Gastroesophageal sphincter (tissue), 3 donors: Measurements from ENCODE around the gene EXOC3L1.

ENCODE experiments used
- EP300 ChIP-seq: sonication (generic); formaldehyde crosslinking; IDR thresholded peaks from one replicate; pipeline ENCODE4 v1.6.1; 2017; ENCODE audit warnings: antibody characterized with exemption, mild to moderate bottlenecking
- POLR2A ChIP-seq, 2 donors: fragments of 450-650 bp; IDR thresholded peaks; one replicate each; pipeline ENCODE4 v1.6.1; 2017; ENCODE audit warnings: antibody characterized with exemption in 2 of 2, mild to moderate bottlenecking in 2 of 2, moderate library complexity in 1 of 2
- POLR2AphosphoS5 ChIP-seq: sonication (generic); formaldehyde crosslinking; IDR thresholded peaks from one replicate; pipeline ENCODE4 v1.6.1; 2017; ENCODE audit warnings: antibody characterized with exemption
- TF ChIP-seq, protein P1 (sequence below), 4 experiments: fragments of 200-600 bp in 2 of 4; fragments of 450-650 bp in 2 of 4; sonication (generic) in 1 of 4; IDR thresholded peaks; one replicate each; pipeline ENCODE4 v1.5.1; 2017 to 2019; ENCODE audit warnings: antibody characterized with exemption in 4 of 4, mild to moderate bottlenecking in 2 of 4, moderate library complexity in 2 of 4

DNA sequence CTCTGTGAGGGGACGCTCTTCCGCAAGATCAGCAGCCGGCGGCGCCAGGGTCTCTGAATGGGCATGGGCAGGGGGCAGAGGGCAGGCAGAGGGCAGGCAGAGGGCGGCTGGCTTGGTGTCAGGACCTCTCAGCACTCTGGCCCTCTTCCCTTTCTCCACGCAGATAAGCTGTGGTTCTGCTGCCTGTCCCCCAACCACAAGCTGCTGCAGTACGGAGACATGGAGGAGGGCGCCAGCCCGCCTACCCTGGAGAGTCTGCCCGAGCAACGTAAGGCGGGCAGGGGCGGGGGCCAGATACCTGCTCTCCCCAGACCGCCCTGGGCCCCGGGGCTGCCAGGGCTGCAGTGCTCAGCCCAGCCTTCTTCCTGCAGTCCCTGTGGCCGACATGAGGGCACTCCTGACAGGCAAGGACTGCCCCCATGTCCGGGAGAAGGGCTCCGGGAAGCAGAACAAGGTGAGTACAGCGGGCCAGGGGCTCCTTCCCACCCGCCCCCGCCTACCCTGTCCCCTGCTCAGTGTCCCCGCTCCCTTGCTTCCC, 13.1 kb upstream of the EXOC3L1 start:
- TF ChIP-seq, protein P1, sequence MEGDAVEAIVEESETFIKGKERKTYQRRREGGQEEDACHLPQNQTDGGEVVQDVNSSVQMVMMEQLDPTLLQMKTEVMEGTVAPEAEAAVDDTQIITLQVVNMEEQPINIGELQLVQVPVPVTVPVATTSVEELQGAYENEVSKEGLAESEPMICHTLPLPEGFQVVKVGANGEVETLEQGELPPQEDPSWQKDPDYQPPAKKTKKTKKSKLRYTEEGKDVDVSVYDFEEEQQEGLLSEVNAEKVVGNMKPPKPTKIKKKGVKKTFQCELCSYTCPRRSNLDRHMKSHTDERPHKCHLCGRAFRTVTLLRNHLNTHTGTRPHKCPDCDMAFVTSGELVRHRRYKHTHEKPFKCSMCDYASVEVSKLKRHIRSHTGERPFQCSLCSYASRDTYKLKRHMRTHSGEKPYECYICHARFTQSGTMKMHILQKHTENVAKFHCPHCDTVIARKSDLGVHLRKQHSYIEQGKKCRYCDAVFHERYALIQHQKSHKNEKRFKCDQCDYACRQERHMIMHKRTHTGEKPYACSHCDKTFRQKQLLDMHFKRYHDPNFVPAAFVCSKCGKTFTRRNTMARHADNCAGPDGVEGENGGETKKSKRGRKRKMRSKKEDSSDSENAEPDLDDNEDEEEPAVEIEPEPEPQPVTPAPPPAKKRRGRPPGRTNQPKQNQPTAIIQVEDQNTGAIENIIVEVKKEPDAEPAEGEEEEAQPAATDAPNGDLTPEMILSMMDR (IDR thresholded peaks at IDR 0.05): no peak
- TF ChIP-seq POLR2A (IDR thresholded peaks at IDR 0.05) (no peak), POLR2AphosphoS5 (no peak), EP300 (no peak)
